Keratinocyte (primary cell): Measurements from ENCODE around the gene CDH1. TPM values are rescaled to one million over a fixed set of nuclear protein-coding genes. Genes with fewer than 3 reads are reported as not detected.

Source experiments
- DNase-seq: peaks from one replicate; pipeline ENCODE4 v3.0.0-alpha.2; 2011; ENCODE audit warnings: low read depth, missing footprints, low spot score
- FAIRE-seq: peaks from 2 replicates; lab custom pipeline; 2011; peaks lifted over from hg19 to GRCh38; lab: Jason Lieb, UNC
- H2AFZ ChIP-seq: 2 replicates; pipeline ENCODE4 v1.6.0; 2012; ENCODE audit warnings: low read length, control low read depth, inconsistent platforms; ENCODE audit not compliant: control insufficient read depth
- H3K27ac ChIP-seq: 2 replicates; pipeline ENCODE4 v1.5.1; 2011; ENCODE audit warnings: low read length; ENCODE audit not compliant: control insufficient read depth, insufficient read depth
- H3K27me3 ChIP-seq: 3 replicates; pipeline ENCODE4 v1.6.0; 2011; ENCODE audit warnings: low read length; ENCODE audit not compliant: control insufficient read depth, insufficient read depth; ENCODE audit errors: extremely low read depth
- H3K36me3 ChIP-seq, 2 experiments: 2 replicates in 1 of 2; 3 replicates in 1 of 2; pipeline ENCODE4 v1.5.1; 2011; ENCODE audit warnings: low read length in 2 of 2, mild to moderate bottlenecking in 1 of 2; ENCODE audit not compliant: control insufficient read depth in 2 of 2, insufficient read depth in 2 of 2; ENCODE audit errors: extremely low read depth in 1 of 2
- H3K4me1 ChIP-seq: 3 replicates; pipeline ENCODE4 v1.5.1; 2011; ENCODE audit warnings: low read length; ENCODE audit not compliant: control insufficient read depth, insufficient read depth; ENCODE audit errors: extremely low read depth
- H3K4me2 ChIP-seq: 3 replicates; pipeline ENCODE4 v1.6.0; 2011; ENCODE audit warnings: low read depth, low read length; ENCODE audit not compliant: control insufficient read depth, insufficient read depth; ENCODE audit errors: extremely low read depth
- H3K4me3 ChIP-seq, 3 experiments: fragments of 200-600 bp in 1 of 3; sonication (generic) in 1 of 3; 2 replicates in 2 of 3; 3 replicates in 1 of 3; pipeline ENCODE4 v1.5.1; 2011 to 2016; ENCODE audit warnings: low read length in 3 of 3, mild to moderate bottlenecking in 3 of 3, control low read depth in 2 of 3, inconsistent platforms in 1 of 3, low read depth in 1 of 3, mixed read lengths in 1 of 3, mixed run types in 1 of 3, moderate library complexity in 1 of 3; ENCODE audit not compliant: control insufficient read depth in 2 of 3, insufficient read depth in 2 of 3; ENCODE audit errors: extremely low read depth in 1 of 3
- H3K79me2 ChIP-seq: 2 replicates; pipeline ENCODE4 v1.6.0; 2012; ENCODE audit warnings: low read length; ENCODE audit not compliant: control insufficient read depth, insufficient read depth
- H3K9ac ChIP-seq: 3 replicates; pipeline ENCODE4 v1.6.0; 2011; ENCODE audit warnings: low read length; ENCODE audit not compliant: control insufficient read depth, insufficient read depth; ENCODE audit errors: extremely low read depth
- H3K9me1 ChIP-seq: 3 replicates; pipeline ENCODE4 v1.6.0; 2011; ENCODE audit warnings: low read length; ENCODE audit not compliant: control insufficient read depth, insufficient read depth; ENCODE audit errors: extremely low read depth
- H3K9me3 ChIP-seq: 2 replicates; pipeline ENCODE4 v1.5.1; 2012; ENCODE audit warnings: low read depth, low read length; ENCODE audit not compliant: control insufficient read depth
- H4K20me1 ChIP-seq: 3 replicates; pipeline ENCODE4 v1.6.0; 2011; ENCODE audit warnings: low read length; ENCODE audit not compliant: control insufficient read depth, insufficient read depth; ENCODE audit errors: extremely low read depth
- CTCF ChIP-seq, 3 experiments: IDR thresholded peaks in 1 of 3; conservative IDR thresholded peaks in 1 of 3; optimal IDR thresholded peaks in 1 of 3; 2 replicates in 2 of 3; 3 replicates in 1 of 3; pipeline versions ENCODE3 to v1.5.1; 2011; ENCODE audit warnings: low read length in 3 of 3, mild to moderate bottlenecking in 3 of 3, moderate library complexity in 2 of 3, control low read depth in 1 of 3, inconsistent platforms in 1 of 3; ENCODE audit not compliant: insufficient read depth in 2 of 3; ENCODE audit errors: extremely low read depth in 1 of 3
- EZH2 ChIP-seq: IDR thresholded peaks from one replicate; pipeline ENCODE4 v1.6.1; 2012; ENCODE audit warnings: inconsistent platforms, mild to moderate bottlenecking, low read length, moderate library complexity
- dilution Hi-C: fragments of 300-500 bp; cut with MboI; formaldehyde crosslinking; loops from one replicate; pipeline ENCODE4 v1.7.0; 2020; ENCODE audit warnings: low sequenced_read_pairs; ENCODE audit not compliant: extremely low pct_ligation_motif_present
- polyA plus RNA-seq, 5 experiments: library from polyadenylated mRNA; depleted of rRNA in 3 of 5; stranded (reverse) in 3 of 5; stranded (forward) in 1 of 5; unstranded in 1 of 5; fragments of >200 nt; gene quantifications; 1 replicate in 1 of 5; 2 replicates in 3 of 5; 3 replicates in 1 of 5; pipeline versions ENCODE4 v1.2.1 to v1.2.3, GENCODE V29; 2011 to 2012; ENCODE audit warnings: missing spikeins in 2 of 5, low read depth in 1 of 5, low replicate concordance in 1 of 5

The CDH1 gene
- polyA plus RNA-seq, 1 donor (not counting 4 experiments of a cell fraction or from before 2014, with no cell fraction given) = 247 TPM

- Histone ChIP-seq H3K27ac (no peak overlapping the region), H3K4me2 (peak overlapping the region; percentile 72), H3K4me3 (no peak overlapping the region), H3K36me3 (no peaks in the 10 kb centered on the region), H2AFZ (no peak overlapping the region), H3K9me3 (no peaks in the 10 kb centered on the region), H4K20me1 (no peaks in the 10 kb centered on the region), H3K79me2 (peaks cover 8% of the 10 kb centered on the region), H3K27me3 (no peaks in the 10 kb centered on the region), H3K9me1 (no peaks in the 10 kb centered on the region), H3K4me1 (peaks cover 17% of the 10 kb centered on the region), H3K9ac (peak overlapping the region; percentile 20)
- TF ChIP-seq EZH2 (no peak), CTCF (optimal IDR thresholded peaks at IDR 0.05 in 1 of 3, IDR thresholded peaks at IDR 0.05 in 1 of 3, conservative IDR thresholded peaks at IDR 0.05 in 1 of 3; ENCODE audit: extremely low read depth in 1 of 3, insufficient read depth in 2 of 3, low read length in 3 of 3) (no peak)
- FAIRE-seq (no peak), DNase-seq (no peak)
- dilution Hi-C loops = no loop called here
Observed at GRCh38 chr16:68732741-68733399, 4.2 kb upstream of the CDH1 start.

- no peak overlapping the region for H3K4me2 ChIP-seq
- no peaks in the 10 kb centered on the region for H3K27me3 ChIP-seq
- no peak overlapping the region for H2AFZ ChIP-seq
- no peak overlapping the region for H3K4me3 ChIP-seq
- no peaks in the 10 kb centered on the region for H3K9me1 ChIP-seq
- DNase-seq (no peak), FAIRE-seq (no peak)
- TF ChIP-seq EZH2 (no peak), CTCF (optimal IDR thresholded peaks at IDR 0.05 in 1 of 3, IDR thresholded peaks at IDR 0.05 in 1 of 3, conservative IDR thresholded peaks at IDR 0.05 in 1 of 3; ENCODE audit: extremely low read depth in 1 of 3, insufficient read depth in 2 of 3, low read length in 3 of 3) (no peak)
- dilution Hi-C loops = no loop called here
- no peak overlapping the region for H3K9ac ChIP-seq
- H3K4me1 ChIP-seq = peaks cover 20% of the 10 kb centered on the region
- H3K9me3 ChIP-seq = no peaks in the 10 kb centered on the region
- no peak overlapping the region for H3K27ac ChIP-seq
- H3K79me2 ChIP-seq = peaks cover 15% of the 10 kb centered on the region
- no peaks in the 10 kb centered on the region for H4K20me1 ChIP-seq
- H3K36me3 ChIP-seq = no peaks in the 10 kb centered on the region
Observed at GRCh38 chr16:68733570-68733969, 3.5 kb upstream of the CDH1 start.
